ENCODE measurements around the gene MYO1A. TPM values are rescaled to one million over a fixed set of nuclear protein-coding genes. Genes with fewer than 3 reads are reported as not detected.
"Not testable (repeated sequence)": the region's sequence is repeated elsewhere in the genome, so short reads cannot be mapped to it uniquely, and the experiment has no call there.

The MYO1A gene
- total and polyA plus RNA-seq, 10 of the 15 experiments (the other 5 are each of a cell fraction or from before 2014, with no cell fraction given) = 0.01 to 0.34 (median 0.15) TPM; not detected in 2

- TF ChIP-seq HSF1 (IDR thresholded peaks at IDR 0.05; ENCODE audit: low read depth, low read length) = 0 out of 2 replicates have a peak, but pooled peaks have one; percentile 50
- no peak for TF ChIP-seq RBBP5 (conservative IDR thresholded peaks at IDR 0.05)
- peak; percentile 95 for TF ChIP-seq ZBTB40 (IDR thresholded peaks at IDR 0.05; ENCODE audit: borderline replicate concordance)
- 0 out of 2 replicates have a peak, but pooled peaks have one; percentile 39 for TF ChIP-seq IKZF1 (conservative IDR thresholded peaks at IDR 0.05)
- no peak for TF ChIP-seq NR2C2 (IDR thresholded peaks at IDR 0.05; ENCODE audit: borderline replicate concordance, control insufficient read depth, insufficient read length, low read depth)
- TF ChIP-seq NFIC (IDR thresholded peaks at IDR 0.05; ENCODE audit: low read depth, low read length) = no peak
Observed at GRCh38 chr12:57078519-57079404, 28.8 kb upstream of the MYO1A start, which contains the start of gene NEMP1 (continued).

DNA sequence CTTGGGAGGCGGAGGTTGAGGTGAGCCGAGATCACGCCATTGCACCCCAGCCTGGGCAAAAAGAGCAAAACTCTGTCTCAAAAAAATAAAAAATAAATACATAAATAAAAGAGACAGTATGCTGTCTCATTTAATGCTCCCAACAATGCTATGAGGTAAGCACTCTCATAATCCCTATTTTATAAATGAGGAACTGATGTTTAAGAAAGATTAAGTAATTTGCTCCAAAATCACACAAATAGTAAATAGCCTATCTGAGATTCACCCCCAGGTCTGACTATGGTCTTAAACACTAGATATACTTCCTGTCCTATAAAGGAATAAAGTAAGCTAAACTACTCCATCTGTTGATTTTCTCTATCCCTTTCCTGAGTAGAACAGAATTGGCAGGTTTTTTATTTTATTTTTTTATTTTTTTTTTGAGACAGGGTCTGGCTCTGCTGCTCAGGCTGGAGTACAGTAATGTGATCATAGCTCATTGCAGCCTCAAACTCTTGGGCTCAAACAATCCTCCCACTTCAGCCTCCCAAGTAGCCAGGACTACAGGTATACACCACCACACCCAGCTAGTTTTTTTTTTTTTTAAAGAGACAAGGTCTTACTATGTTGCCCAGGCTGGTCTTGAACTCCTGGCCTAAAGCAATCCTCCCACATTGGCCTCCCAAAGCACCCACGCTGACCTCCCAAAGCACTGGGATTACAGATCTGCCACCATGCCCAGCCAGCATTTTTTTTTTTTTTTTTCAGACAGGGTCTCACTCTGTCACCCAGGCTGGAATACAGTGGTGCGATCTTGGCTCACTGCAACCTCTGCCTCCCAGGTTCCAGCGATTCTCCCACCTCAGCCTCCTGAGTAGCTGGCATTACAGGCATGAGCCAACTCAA lies 23.9 kb upstream of the MYO1A start:
- ChIA-PET RAD21 (ENCODE audit: unreplicated experiment) (interaction anchor here (0.8 to 8.0 kb wide), 4 partner anchors 12 to 93 kb away, joined by 3 to 285 read pairs (median 101); partner anchors contain the start of genes NAB2 and STAT6), SMC1A (ENCODE audit: uncharacterized antibody, unreplicated experiment) (interaction anchor here (1.6 to 8.3 kb wide), 4 partner anchors 9 to 66 kb away, joined by 4 to 246 read pairs (median 88); partner anchors contain the start of genes NAB2 and STAT6), POLR2A (interaction anchor here (0.5 to 8.0 kb wide), 6 partner anchors 9 to 602 kb away, joined by 3 to 94 read pairs (median 4); partner anchors contain the start of gene STAT6), CTCF (interaction anchor here (0.8 to 17.6 kb wide), 12 partner anchors 10 to 109 kb away, joined by 3 to 458 read pairs (median 4); partner anchors contain the start of genes MYO1A, NAB2 and STAT6)
- H3K4me3 ChIP-seq; intact Hi-C loops (cut with micrococcal nuclease; ENCODE audit: unreplicated experiment); BruUV-seq (replicated peaks); H3K4me1 ChIP-seq (ENCODE audit: control insufficient read depth, insufficient read depth, low read length); H3K9ac ChIP-seq (ENCODE audit: control insufficient read depth, insufficient read depth, low read length); H3K9me3 ChIP-seq (replicated peaks; ENCODE audit: control insufficient read depth, insufficient read depth, low read length); H3K4me2 ChIP-seq (ENCODE audit: control insufficient read depth, insufficient read depth); ATAC-seq; DNase-seq (ENCODE audit: low read depth, low spot score); H2AFZ ChIP-seq (ENCODE audit: control insufficient read depth, low read depth, low read length); in situ Hi-C loops (cut with MboI); H3K27ac ChIP-seq (ENCODE audit: control insufficient read depth, insufficient read depth); H4K20me1 ChIP-seq (ENCODE audit: control insufficient read depth, insufficient read depth); H3K27me3 ChIP-seq (replicated peaks in 1 of 2; ENCODE audit: control insufficient read depth in 2 of 2, insufficient read depth in 2 of 2, low read length in 1 of 2); H3K36me3 ChIP-seq (ENCODE audit: control insufficient read depth in 2 of 2, insufficient read depth in 2 of 2, low read length in 1 of 2); FAIRE-seq: not testable (repeated sequence)
- WGBS (ENCODE audit: insufficient coverage, insufficient replicate concordance, low lambda C conversion rate, missing lambda C conversion rate) = 96% methylated on average over 6 of the region's 6 CpGs
- peaks cover 17% of the 10 kb centered on the region for H3K79me2 ChIP-seq (ENCODE audit: control insufficient read depth, insufficient read depth, low read length)

Measured in GM12878 (cell line).